Left ventricle myocardium inferior (tissue), 1 donor: Measurements from ENCODE around the gene PRICKLE2. TPM values are rescaled to one million over a fixed set of nuclear protein-coding genes. Genes with fewer than 3 reads are reported as not detected.

ENCODE experiments used
- DNase-seq: peaks from one replicate; pipeline ENCODE4 v3.0.0-alpha.2; 2020
- H3K27ac ChIP-seq: fragments of 200-600 bp; replicated peaks from 2 replicates; pipeline ENCODE4 v1.8.0; 2021
- H3K27me3 ChIP-seq: fragments of 200-600 bp; 2 replicates; pipeline ENCODE4 v1.8.0; 2021; ENCODE audit warnings: low read depth
- H3K36me3 ChIP-seq: fragments of 200-600 bp; 2 replicates; pipeline ENCODE4 v1.8.0; 2021
- H3K4me1 ChIP-seq: fragments of 200-600 bp; 2 replicates; pipeline ENCODE4 v1.8.0; 2021
- H3K4me3 ChIP-seq: fragments of 200-600 bp; 2 replicates; pipeline ENCODE4 v1.8.0; 2021; ENCODE audit warnings: mild to moderate bottlenecking, moderate library complexity
- H3K9me3 ChIP-seq: fragments of 200-600 bp; replicated peaks from 2 replicates; pipeline ENCODE4 v1.8.0; 2021
- intact Hi-C: fragments of 100-400 bp; cut with micrococcal nuclease; formaldehyde crosslinking; loops from one replicate; pipeline ENCODE4 v1.11.0; 2022
- total RNA-seq: library from RNA; stranded (reverse); fragmentation: NEBNext Ultra II Directional; extraction: Animal tissue kit (Norgen Biotek cat#: 25700); gene quantifications from one replicate; pipeline ENCODE4 v1.2.1, GENCODE V29; 2021
- TF ChIP-seq, protein P1 (sequence below): fragments of 200-600 bp; IDR thresholded peaks from 2 replicates; pipeline ENCODE4 v1.8.0; 2021; ENCODE audit warnings: antibody characterized with exemption, mild to moderate bottlenecking, borderline replicate concordance
- donor health status: DM: no; HTN: yes; CAD: no; lungs with severe emphysema.

PRICKLE2 gene
- total RNA-seq, 1 donor from 2014 or later: 8.7 TPM

DNA sequence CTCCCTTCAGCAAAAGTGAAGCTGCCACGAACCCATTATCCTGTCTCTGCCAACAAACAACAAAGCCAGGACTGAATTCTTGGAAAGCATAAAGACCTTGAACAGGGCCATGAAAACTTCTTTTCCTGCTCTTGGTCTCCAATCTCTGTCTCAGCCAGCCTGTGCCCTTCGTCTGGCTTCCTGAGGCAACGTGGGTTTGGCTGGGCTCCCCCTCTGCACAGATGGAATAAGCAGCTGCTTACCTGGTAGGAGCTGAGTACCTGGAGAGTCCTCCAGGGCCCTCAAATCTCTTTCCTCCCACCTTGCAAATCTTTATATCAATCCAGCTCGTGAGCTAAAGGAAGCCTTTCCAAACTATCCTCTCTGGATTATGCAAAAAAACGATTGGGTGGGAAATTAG is 104.4 kb downstream of the PRICKLE2 start:
- H3K36me3 ChIP-seq: peaks cover 12% of the 10 kb centered on the region
- intact Hi-C loops: no loop called here
- peaks cover 19% of the 10 kb centered on the region for H3K4me1 ChIP-seq
- DNase-seq: no peak
- H3K27ac ChIP-seq: no peak overlapping the region
- no peak overlapping the region for H3K4me3 ChIP-seq
- H3K9me3 ChIP-seq: peaks cover 10% of the 10 kb centered on the region
- TF ChIP-seq, protein P1, sequence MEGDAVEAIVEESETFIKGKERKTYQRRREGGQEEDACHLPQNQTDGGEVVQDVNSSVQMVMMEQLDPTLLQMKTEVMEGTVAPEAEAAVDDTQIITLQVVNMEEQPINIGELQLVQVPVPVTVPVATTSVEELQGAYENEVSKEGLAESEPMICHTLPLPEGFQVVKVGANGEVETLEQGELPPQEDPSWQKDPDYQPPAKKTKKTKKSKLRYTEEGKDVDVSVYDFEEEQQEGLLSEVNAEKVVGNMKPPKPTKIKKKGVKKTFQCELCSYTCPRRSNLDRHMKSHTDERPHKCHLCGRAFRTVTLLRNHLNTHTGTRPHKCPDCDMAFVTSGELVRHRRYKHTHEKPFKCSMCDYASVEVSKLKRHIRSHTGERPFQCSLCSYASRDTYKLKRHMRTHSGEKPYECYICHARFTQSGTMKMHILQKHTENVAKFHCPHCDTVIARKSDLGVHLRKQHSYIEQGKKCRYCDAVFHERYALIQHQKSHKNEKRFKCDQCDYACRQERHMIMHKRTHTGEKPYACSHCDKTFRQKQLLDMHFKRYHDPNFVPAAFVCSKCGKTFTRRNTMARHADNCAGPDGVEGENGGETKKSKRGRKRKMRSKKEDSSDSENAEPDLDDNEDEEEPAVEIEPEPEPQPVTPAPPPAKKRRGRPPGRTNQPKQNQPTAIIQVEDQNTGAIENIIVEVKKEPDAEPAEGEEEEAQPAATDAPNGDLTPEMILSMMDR: no peak
- H3K27me3 ChIP-seq: no peaks in the 10 kb centered on the region

DNA sequence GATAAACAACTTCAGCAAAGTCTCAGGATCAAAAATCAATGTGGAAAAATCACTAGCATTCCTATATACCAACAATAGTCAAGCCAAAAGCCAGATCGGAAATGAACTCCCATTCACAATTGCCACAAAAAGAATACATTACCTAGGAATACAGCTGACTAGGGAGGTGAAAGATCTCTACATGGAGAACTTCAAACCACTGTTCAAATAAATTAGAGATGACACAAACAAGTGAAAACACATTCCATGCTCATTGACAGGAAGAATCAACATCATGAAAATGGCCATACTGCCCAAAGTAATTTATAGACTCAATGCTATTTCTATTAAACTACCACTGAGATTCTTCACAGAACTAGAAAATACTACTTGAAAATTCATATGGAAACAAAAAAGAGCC is 107.8 kb downstream of the PRICKLE2 start:
- H3K4me3 ChIP-seq: no peak overlapping the region
- intact Hi-C loops: no loop called here
- H3K27me3 ChIP-seq: no peaks in the 10 kb centered on the region
- H3K4me1 ChIP-seq: peaks cover 13% of the 10 kb centered on the region
- peaks cover 26% of the 10 kb centered on the region for H3K9me3 ChIP-seq
- peaks cover 16% of the 10 kb centered on the region for H3K36me3 ChIP-seq
- H3K27ac ChIP-seq: no peak overlapping the region
- DNase-seq: no peak
- TF ChIP-seq, protein P1: no peak

DNA sequence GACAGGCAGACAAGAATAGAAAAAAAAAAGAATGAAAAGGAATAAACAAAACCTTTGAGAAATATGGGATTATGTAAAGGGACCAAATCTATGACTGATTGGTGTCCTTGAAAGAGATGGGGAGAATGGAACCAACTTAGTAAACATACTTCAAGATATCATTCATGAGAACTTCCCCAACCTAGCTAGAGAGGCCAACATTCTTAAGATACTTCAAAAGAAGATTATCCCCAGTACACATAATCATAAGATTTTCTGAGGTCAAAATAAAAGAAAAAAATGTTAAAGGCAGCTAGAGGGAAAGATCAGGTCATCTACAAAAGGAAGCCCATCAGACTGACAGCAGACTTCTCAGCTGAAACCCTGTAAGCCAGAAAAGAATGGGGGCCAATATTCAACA is 110.6 kb downstream of the PRICKLE2 start:
- peaks cover 13% of the 10 kb centered on the region for H3K36me3 ChIP-seq
- H3K4me1 ChIP-seq: peaks cover 6% of the 10 kb centered on the region
- intact Hi-C loops: no loop called here
- H3K27ac ChIP-seq: no peak overlapping the region
- peaks cover 26% of the 10 kb centered on the region for H3K9me3 ChIP-seq
- no peak for DNase-seq
- no peaks in the 10 kb centered on the region for H3K27me3 ChIP-seq
- no peak overlapping the region for H3K4me3 ChIP-seq
- TF ChIP-seq, protein P1: no peak

DNA sequence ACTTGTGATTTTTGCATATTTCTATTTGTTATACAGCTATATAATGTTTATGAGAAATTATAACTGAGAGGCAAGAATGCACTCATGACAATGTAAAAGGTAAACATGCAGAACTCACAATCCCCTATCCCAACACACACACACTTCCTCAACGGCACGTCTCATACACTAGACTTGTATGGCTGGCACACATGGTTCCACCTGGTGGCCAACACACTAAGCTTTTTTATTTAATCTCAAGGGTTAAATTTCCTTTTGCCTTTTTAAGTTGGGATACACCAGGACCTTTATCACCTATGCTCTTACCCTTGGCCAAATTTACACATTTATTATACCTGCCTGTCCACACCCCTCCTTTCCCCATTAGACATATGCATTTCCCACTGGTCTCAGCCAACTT is 113.4 kb downstream of the PRICKLE2 start:
- TF ChIP-seq, protein P1: no peak
- intact Hi-C loops: no loop called here
- Histone ChIP-seq H3K36me3 (peaks cover 6% of the 10 kb centered on the region), H3K27ac (no peak overlapping the region), H3K9me3 (peaks cover 16% of the 10 kb centered on the region), H3K4me1 (peaks cover 7% of the 10 kb centered on the region), H3K27me3 (no peaks in the 10 kb centered on the region), H3K4me3 (no peak overlapping the region)
- no peak for DNase-seq

DNA sequence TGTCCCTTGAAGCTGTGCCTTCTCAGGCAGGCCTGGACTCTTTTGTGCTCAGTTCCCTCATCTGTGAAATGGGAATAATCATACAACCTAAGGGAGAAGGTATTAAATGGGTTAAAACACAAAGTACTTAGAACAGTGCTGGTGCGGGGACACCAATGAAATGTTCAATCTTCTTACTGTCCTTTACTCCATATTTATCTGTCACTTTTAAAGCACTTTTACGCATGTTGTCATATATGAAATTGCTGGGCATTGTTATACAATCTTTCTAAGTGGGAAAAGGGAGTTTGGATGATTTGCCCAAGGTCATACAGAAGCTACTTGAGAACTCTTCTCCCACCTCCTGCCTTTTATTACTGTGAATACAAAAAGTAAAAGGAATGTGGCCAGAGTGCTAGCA is 114.2 kb downstream of the PRICKLE2 start:
- DNase-seq: no peak
- H3K9me3 ChIP-seq: peaks cover 16% of the 10 kb centered on the region
- intact Hi-C loops: no loop called here
- peaks cover 10% of the 10 kb centered on the region for H3K36me3 ChIP-seq
- H3K4me1 ChIP-seq: peaks cover 9% of the 10 kb centered on the region
- no peak overlapping the region for H3K27ac ChIP-seq
- no peaks in the 10 kb centered on the region for H3K27me3 ChIP-seq
- H3K4me3 ChIP-seq: no peak overlapping the region
- TF ChIP-seq, protein P1: no peak

DNA sequence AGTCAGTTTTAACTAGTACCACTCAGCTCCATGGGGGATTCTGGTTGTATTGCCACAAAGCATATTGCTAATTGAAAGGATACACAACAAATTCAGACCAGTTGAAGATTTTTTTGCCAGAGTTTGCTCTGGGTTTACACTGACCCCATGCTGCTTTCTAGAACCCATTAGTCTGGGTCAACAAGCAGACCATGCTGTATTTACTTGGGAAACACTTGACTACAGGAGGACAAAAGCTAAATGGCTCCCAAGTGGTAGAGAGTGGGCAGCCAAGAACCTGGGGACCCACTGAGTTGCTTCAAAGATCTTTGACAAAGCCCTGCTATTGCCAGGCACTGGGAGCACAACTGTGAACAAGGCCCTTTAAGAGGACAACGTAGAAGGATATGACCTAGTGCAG is 115.2 kb downstream of the PRICKLE2 start:
- H3K9me3 ChIP-seq: peaks cover 9% of the 10 kb centered on the region
- TF ChIP-seq, protein P1: no peak
- no peak overlapping the region for H3K4me3 ChIP-seq
- H3K36me3 ChIP-seq: peaks cover 10% of the 10 kb centered on the region
- H3K27me3 ChIP-seq: no peaks in the 10 kb centered on the region
- H3K4me1 ChIP-seq: peaks cover 9% of the 10 kb centered on the region
- no peak overlapping the region for H3K27ac ChIP-seq
- DNase-seq: no peak
- intact Hi-C loops: no loop called here
